B cell (primary cell): ENCODE results near the gene GATAD2B. TPM values are rescaled to one million over a fixed set of nuclear protein-coding genes. Genes with fewer than 3 reads are reported as not detected.

Experiments used
- ATAC-seq: fragments of 200-7000 bp; cut with Tn5 transposase; one replicate; pipeline ENCODE4 v1.10.0; 2021; ENCODE audit warnings: low read depth, mild to moderate bottlenecking, moderate number of reproducible peaks, moderate library complexity
- CTCF ChIA-PET: fragments of 350-600 bp; sonication (Branson Sonifier 250); formaldehyde crosslinking; loops from one replicate; lab custom pipeline; 2021; ENCODE audit warnings: antibody characterized with exemption, inconsistent platforms; lab: Charles Lee
- POLR2A ChIA-PET: fragments of 350-600 bp; sonication (Branson Sonifier 250); formaldehyde crosslinking; loops from one replicate; lab custom pipeline; 2021; ENCODE audit warnings: antibody characterized with exemption; lab: Charles Lee
- DNase-seq: peaks from one replicate; pipeline ENCODE4 v3.0.0; 2013
- H2AFZ ChIP-seq: 2 replicates; pipeline ENCODE4 v1.6.1; 2012; ENCODE audit warnings: mild to moderate bottlenecking, low read depth, low read length; ENCODE audit not compliant: insufficient read depth, poor library complexity, severe bottlenecking
- H3K27ac ChIP-seq, 2 donors: 1 replicate in 1 of 2; 2 replicates in 1 of 2; pipeline ENCODE4 v1.5.1; 2012 to 2013; ENCODE audit warnings: low read length in 2 of 2, mild to moderate bottlenecking in 2 of 2, moderate library complexity in 1 of 2
- H3K27me3 ChIP-seq, 4 experiments: fragments of 200-600 bp in 1 of 4; sonication (generic) in 1 of 4; replicated peaks in 1 of 4; 1 replicate in 2 of 4; 2 replicates in 2 of 4; pipeline versions ENCODE4 v1.6.1 to v1.7.0; 2013 to 2016; ENCODE audit warnings: low read length in 3 of 4, mild to moderate bottlenecking in 2 of 4, mixed read lengths in 1 of 4, moderate library complexity in 1 of 4; ENCODE audit not compliant: insufficient read depth in 4 of 4, control insufficient read depth in 3 of 4; ENCODE audit errors: control extremely low read depth in 1 of 4
- H3K36me3 ChIP-seq, 2 experiments: replicated peaks in 1 of 2; 1 replicate in 1 of 2; 2 replicates in 1 of 2; pipeline versions ENCODE4 v1.6.1 to v1.7.1; 2013; ENCODE audit warnings: low read length in 1 of 2; ENCODE audit not compliant: insufficient read depth in 2 of 2, control insufficient read depth in 1 of 2; ENCODE audit errors: control extremely low read depth in 1 of 2, extremely low read depth in 1 of 2
- H3K4me1 ChIP-seq, 2 donors: fragments of 200-600 bp in 1 of 2; sonication (generic) in 1 of 2; 1 replicate in 1 of 2; 2 replicates in 1 of 2; pipeline versions ENCODE4 v1.5.1 to v1.6.1; 2013 to 2017; ENCODE audit warnings: low read length in 2 of 2; ENCODE audit not compliant: control insufficient read depth in 2 of 2, insufficient read depth in 2 of 2
- H3K4me2 ChIP-seq: replicated peaks from 2 replicates; pipeline ENCODE3; 2012; ENCODE audit warnings: mild to moderate bottlenecking, low read depth, low read length; ENCODE audit not compliant: poor library complexity, severe bottlenecking
- H3K4me3 ChIP-seq, 5 experiments: fragments of 200-600 bp in 1 of 5; sonication (generic) in 1 of 5; 1 replicate in 3 of 5; 2 replicates in 2 of 5; pipeline versions ENCODE4 v1.5.1 to v1.7.0; 2011 to 2016; ENCODE audit warnings: low read length in 4 of 5, mild to moderate bottlenecking in 4 of 5, low read depth in 2 of 5, control low read depth in 1 of 5, moderate library complexity in 1 of 5; ENCODE audit not compliant: insufficient read depth in 1 of 5; ENCODE audit errors: control extremely low read depth in 1 of 5, extremely low read depth in 1 of 5
- H3K79me2 ChIP-seq: fragments of 200-600 bp; sonication (generic); one replicate; pipeline ENCODE4 v1.6.0; 2016; ENCODE audit warnings: low read length; ENCODE audit not compliant: control insufficient read depth, insufficient read depth
- H3K9ac ChIP-seq: fragments of 200-600 bp; sonication (generic); 2 replicates; pipeline ENCODE4 v1.6.1; 2017; ENCODE audit warnings: mild to moderate bottlenecking, low read length, moderate library complexity
- H3K9me3 ChIP-seq, 3 donors: one replicate each; pipeline versions ENCODE4 v1.6.1 to v1.7.1; 2013; ENCODE audit warnings: low read length in 2 of 3; ENCODE audit not compliant: control insufficient read depth in 2 of 3, insufficient read depth in 1 of 3; ENCODE audit errors: control extremely low read depth in 1 of 3
- H4K20me1 ChIP-seq: 2 replicates; pipeline ENCODE4 v1.6.0; 2012; ENCODE audit warnings: mild to moderate bottlenecking, low read length; ENCODE audit not compliant: insufficient read depth, control insufficient read depth, poor library complexity, severe bottlenecking
- H3K27ac Mint-ChIP-seq: one replicate; pipeline ENCODE4 v1.8.0; 2021; ENCODE audit warnings: mixed read lengths
- H3K27me3 Mint-ChIP-seq: one replicate; pipeline ENCODE4 v1.8.0; 2021; ENCODE audit warnings: mixed read lengths
- H3K4me1 Mint-ChIP-seq: one replicate; pipeline ENCODE4 v1.8.0; 2021; ENCODE audit warnings: mixed read lengths
- H3K4me3 Mint-ChIP-seq: one replicate; pipeline ENCODE4 v1.8.0; 2021; ENCODE audit warnings: mixed read lengths
- H3K9me3 Mint-ChIP-seq: one replicate; pipeline ENCODE4 v1.8.0; 2022; ENCODE audit warnings: mixed read lengths; ENCODE audit not compliant: insufficient read depth
- CTCF ChIP-seq: fragments of 200-600 bp; IDR thresholded peaks from one replicate; pipeline ENCODE4 v1.8.0; 2022; ENCODE audit warnings: antibody characterized with exemption, mild to moderate bottlenecking
- EZH2 ChIP-seq: IDR thresholded peaks from 2 replicates; pipeline ENCODE4 v1.6.1; 2012; ENCODE audit warnings: borderline replicate concordance, low read depth, mild to moderate bottlenecking, moderate library complexity, low read length; ENCODE audit not compliant: insufficient read depth, poor library complexity, severe bottlenecking
- WGBS: methylation state at CpG from one replicate; pipeline ENCODE4 v1.1.5; 2013; ENCODE audit warnings: missing lambda C conversion rate; ENCODE audit not compliant: insufficient coverage; 5-methylcytosine and 5-hydroxymethylcytosine counted together
- intact Hi-C: fragments of 100-400 bp; cut with micrococcal nuclease; formaldehyde crosslinking; loops from one replicate; pipeline ENCODE4 v1.10.0; 2022
- polyA plus RNA-seq: library from polyadenylated mRNA; depleted of rRNA; stranded (reverse); fragments of >200 nt; gene quantifications from 2 replicates; pipeline ENCODE4 v1.2.3, GENCODE V29; 2012
- total RNA-seq, 2 donors: library from RNA; stranded (reverse); fragments of 120-200 nt in 1 of 2; gene quantifications; 1 replicate in 1 of 2; 2 replicates in 1 of 2; pipeline versions ENCODE4 v1.2.3 to v1.2.4, GENCODE V29; 2013 to 2022

The GATAD2B gene
- total and polyA plus RNA-seq, 2 donors (not counting 1 experiment from before 2014, with no cell fraction given) = 16.7 to 105 TPM

- 88% methylated on average over 9 of the region's 15 CpGs for WGBS
- peak overlapping the region; percentile 91 to 98 for H3K27ac ChIP-seq
- H3K9ac ChIP-seq = peak overlapping the region; percentile 89
- H3K4me3 ChIP-seq = peak overlapping the region; percentile 54 to 95 (median 85)
- peaks cover 49% of the 10 kb centered on the region for H4K20me1 ChIP-seq
- H3K4me2 ChIP-seq = peak overlapping the region; percentile 89
- H2AFZ ChIP-seq = peak overlapping the region; percentile 53
- H3K4me1 ChIP-seq = peaks cover 24 to 43% of the 10 kb centered on the region in 2 donors
- TF ChIP-seq CTCF (no peak), EZH2 (no peak)
- H3K4me3 Mint-ChIP-seq = peak overlapping the region; percentile 94
- peak overlapping the region; percentile 96 for H3K27ac Mint-ChIP-seq
- intact Hi-C loops = no loop called here
- no peaks in the 10 kb centered on the region for H3K9me3 ChIP-seq
- peak; percentile 53 for DNase-seq
- no peaks in the 10 kb centered on the region for H3K9me3 Mint-ChIP-seq
- H3K79me2 ChIP-seq = peaks cover 57% of the 10 kb centered on the region
- ChIA-PET CTCF (interaction anchor here (0.8 to 5.9 kb wide), 11 partner anchors 9 to 94 kb away, joined by 3 to 65 read pairs (median 14); partner anchors contain the start of genes CREB3L4, CRTC2, GATAD2B and JTB), POLR2A (interaction anchor here (0.5 to 4.4 kb wide), 19 partner anchors 10 to 1043 kb away, joined by 3 to 124 read pairs (median 5); partner anchors contain the start of genes CREB3L4, CRTC2, GATAD2B and JTB)
- peaks cover 51% of the 10 kb centered on the region for H3K4me1 Mint-ChIP-seq
- H3K27me3 Mint-ChIP-seq = no peaks in the 10 kb centered on the region
- H3K27me3 ChIP-seq = no peaks in the 10 kb centered on the region
- no peak for ATAC-seq
- peaks cover 17 to 64% of the 10 kb centered on the region in 2 experiments for H3K36me3 ChIP-seq
These were observed 21.4 kb upstream of the GATAD2B start for GRCh38 chr1:153944005-153944826.
